T-helper 2 cell treated with Interferon-gamma antibody and Interleukin-4, amounts not matched to agents 100 ng/mL and 5 ng/mL, for 36 hours (primary cell): ENCODE measurements around the gene UNC5C. TPM values are rescaled to one million over a fixed set of nuclear protein-coding genes. Genes with fewer than 3 reads are reported as not detected.

ENCODE experiments used
- intact Hi-C: fragments of 100-400 bp; cut with micrococcal nuclease; formaldehyde crosslinking; loops from one replicate; pipeline ENCODE4 v1.15.1; 2023
- total RNA-seq: library from RNA; stranded (reverse); gene quantifications from 2 replicates; pipeline ENCODE4 v1.2.3, GENCODE V29; 2022

UNC5C gene
- total RNA-seq, 1 donor from 2014 or later = not detected

DNA sequence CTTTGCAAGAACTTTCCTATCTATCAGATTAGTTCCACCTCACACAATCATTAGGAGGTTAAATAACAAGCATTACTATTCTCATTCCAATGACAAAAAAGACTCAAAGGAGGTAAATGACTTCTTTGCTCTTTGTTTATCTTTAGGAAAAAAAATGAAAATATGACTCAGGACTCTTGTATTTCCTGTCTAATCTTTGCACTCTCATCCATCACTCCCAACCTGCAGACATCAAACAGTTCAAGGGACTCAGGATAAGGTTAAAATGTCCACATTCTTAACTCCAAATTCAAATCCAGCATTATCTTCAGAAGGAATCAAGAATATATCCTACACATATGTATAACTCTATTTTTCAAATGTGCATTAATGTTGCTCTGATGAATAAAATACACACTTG is 139.6 kb downstream of the UNC5C start:
- intact Hi-C loops = no loop called here

DNA sequence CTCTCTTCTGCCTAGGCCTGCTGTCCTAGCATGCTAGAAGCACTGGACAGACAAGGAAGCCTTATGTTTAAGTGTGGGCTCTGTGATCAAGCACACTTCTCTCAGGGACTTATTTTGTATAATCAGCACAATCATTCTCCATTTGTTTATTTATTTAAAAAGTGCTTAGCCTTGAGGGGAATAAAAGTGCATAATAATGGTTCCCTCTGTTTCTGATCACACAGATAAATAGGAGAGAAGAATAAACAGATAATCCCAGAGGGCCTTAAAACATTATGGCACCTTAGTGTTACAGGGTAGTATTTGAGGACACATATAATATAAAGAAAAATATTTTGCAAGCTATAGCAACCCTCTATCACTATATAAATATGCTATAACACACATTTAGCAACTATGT is 146.5 kb downstream of the UNC5C start:
- intact Hi-C loops = no loop called here

DNA sequence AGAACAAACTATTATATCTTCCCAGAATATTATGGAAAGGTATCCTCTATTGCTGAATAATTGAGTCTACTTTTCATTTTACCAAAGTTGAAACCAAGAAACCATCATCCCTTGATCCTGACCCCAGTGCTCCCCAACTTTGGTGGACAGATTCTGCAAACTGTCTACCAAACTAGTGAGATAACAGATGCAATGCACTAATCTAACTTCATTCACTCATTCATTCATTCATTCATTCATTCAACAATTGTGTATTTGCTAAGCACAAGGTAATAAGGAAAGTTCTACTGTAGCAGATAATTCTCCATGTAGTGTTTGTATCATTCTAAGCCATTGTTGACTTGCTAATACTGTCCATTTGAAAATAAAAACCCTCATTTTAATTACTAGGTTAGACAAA is 150.6 kb downstream of the UNC5C start:
- intact Hi-C loops = no loop called here

DNA sequence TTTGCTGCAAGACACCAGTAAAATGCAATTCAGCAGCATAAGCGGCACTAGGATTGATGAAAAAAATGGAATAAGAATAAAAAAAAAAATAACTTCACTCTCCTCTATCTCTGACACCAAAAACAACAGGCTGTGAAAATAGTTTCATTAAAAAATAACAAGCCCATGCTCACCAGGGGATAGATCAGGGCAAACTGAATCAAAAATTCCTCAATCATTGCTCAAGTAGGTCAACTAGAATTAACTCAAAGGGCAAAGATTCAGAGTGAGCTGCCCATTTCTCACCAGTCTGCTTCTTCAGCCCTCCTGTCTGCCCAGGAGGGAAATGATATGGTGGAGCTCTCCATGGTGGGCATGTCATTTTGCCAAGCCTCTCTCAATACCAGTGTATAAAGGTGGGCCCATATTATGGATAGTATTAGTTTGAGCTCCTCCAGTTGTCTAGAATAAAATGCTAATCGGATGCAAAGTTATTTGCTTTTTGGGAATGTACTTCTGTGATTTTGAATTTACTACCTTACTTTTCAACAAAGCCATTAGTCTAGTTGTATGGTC is 153.9 kb downstream of the UNC5C start:
- intact Hi-C loops = no loop called here

DNA sequence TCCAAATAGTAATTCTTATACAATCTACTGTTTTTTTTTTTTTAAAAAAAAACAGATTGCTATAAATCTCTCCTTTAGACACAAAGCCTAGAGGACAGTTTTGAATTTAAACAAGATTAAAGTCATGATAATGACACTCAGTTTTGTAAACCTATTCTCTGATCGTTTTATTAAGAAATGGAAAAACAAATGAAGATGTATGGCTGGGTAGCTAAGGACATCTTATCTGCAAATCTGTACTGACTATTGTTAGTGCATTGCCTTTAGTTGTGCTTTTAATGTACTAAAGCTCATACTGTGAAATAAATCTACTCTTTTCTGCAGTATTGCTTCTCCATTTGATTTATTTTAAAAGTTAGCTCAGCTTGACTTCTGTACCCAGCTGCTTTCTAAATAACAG is 155.0 kb downstream of the UNC5C start:
- intact Hi-C loops = no loop called here

DNA sequence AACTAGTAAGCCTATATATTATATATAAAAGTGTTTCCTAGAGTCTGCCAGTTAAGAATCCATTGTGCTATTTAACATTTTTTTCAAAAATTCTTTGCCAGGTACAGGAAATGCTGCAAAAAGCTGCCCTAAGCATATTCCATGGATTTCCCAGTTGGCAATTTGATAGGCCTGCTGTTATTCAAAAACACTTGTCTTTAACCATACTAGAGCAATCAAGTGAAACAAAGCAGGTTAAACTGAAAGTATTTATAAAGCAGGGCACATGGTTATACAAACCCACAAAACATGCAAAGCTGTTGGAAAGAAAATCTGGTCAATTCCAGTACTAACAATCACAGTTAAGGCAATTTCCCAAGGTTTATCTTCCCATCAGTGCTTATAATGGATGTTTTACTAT is 159.9 kb downstream of the UNC5C start:
- intact Hi-C loops = no loop called here

DNA sequence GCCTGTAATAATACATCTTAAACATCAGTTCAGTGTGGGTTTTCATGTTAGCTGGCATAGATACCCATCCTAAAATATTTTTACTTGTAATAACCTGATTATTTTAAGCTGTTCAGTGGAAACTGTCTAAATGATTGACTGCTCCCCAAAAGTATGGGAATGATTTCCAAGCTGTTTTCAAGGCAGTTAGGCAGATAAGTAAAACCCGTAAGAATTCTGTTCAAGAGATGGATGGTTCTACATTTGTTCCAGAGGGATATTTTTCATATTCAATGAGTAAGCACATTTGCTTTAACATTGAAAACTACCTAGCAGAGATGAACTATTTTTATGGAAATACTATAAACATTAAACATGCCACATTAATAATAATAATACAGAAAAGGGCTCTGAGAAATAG is 161.1 kb downstream of the UNC5C start:
- intact Hi-C loops = no loop called here

DNA sequence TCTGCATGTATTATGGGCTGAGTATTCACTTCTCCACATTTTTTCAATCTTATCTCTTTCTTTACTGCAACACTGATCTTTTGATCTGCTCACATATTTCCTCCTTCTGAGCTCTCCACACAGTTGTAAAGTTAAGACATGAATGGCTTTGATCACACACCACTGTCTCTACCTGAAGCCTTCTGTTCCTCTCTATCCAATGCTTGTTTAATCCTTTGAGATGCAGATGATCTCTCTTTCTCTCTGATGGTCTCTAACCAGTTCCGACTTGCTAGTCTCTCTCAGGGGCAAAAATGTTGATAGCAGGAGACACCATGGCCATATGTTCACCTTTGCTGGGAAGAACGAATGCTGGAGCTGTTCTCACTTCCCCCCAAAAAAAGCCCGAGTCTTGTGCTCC is 162.4 kb downstream of the UNC5C start:
- intact Hi-C loops = no loop called here

DNA sequence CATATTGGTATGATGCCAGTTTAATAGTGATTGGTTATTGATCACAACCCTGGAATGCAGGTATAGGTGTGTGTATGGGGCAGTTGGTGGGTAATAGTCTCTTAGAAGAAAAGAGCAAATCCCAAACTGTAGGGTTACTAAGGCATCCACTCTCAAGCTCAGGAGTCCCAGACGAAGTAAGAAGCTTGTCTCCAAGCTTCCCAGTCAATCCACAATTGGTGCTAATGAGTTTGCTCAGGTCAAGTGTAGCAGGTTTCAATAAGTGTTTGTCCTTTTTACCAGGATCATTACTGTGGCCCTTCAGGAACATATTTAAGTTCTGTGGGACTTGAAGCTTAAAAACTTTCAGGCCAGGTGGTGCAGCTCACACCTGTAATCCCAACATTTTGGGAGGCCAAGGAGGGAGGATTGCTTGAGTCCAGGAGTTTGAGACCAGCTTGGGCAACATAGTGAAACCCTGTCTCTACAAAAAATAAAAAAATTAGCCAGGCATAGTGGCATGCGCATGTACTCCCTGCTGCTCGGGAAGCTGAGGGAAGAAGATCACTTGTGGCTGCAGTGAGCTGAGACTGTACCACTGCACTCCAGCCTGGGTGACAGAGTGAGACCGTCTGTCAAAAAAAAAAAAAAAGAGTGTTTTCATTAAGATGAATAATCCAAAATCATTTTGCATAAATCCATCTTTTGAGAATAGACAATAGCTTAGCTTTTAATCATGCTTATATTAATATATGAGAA is 166.8 kb downstream of the UNC5C start:
- intact Hi-C loops = no loop called here

DNA sequence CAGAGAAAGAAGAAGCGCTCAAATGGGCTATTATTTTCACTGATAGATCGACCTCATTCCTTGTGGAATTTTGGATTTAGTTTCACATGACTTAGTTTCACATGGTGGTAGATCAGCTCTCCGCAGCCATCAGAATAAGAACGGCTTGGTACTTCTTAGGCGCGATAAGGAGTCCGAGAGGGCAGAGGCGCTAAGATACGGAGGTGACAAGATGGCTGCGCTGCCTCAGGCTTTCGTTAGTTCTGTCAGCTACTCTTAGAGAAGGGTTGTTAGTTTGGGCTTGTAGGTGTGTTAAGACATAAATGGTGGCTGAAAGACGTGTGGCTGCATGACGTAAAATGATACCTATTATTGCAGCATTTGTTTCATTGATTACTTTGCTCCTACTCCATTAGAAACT is 169.1 kb downstream of the UNC5C start:
- intact Hi-C loops = loop anchor here (10.0 kb wide), 1 partner anchor 215 kb away; no protein-coding TSS in a partner anchor

DNA sequence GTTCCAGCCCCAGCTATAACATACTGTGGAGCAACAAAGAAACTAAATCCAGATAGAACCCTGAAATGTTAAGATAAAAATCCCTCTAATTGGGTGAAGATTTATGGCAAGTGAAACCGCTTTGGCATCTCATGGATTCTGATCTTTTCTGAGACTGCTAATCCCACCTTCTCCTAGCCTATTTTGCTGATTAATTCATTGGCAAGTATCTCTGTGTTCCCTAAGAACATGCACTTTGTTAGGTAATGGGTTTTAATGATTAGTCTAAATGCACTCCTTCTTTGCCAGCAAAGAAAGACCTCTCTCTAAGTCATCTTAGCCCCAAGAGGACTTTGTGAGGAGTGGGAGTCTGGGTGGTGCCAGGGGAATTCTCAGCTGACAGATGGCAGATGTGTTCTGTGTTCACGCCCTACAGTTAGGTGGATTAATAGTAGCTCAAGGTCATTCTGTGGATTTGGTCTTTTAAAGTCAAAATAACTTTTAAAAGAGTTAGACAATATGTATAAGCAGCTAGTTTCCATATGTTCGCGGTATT is 171.3 kb downstream of the UNC5C start:
- intact Hi-C loops = loop anchor here (10.0 kb wide), 1 partner anchor 213 kb away; no protein-coding TSS in a partner anchor

DNA sequence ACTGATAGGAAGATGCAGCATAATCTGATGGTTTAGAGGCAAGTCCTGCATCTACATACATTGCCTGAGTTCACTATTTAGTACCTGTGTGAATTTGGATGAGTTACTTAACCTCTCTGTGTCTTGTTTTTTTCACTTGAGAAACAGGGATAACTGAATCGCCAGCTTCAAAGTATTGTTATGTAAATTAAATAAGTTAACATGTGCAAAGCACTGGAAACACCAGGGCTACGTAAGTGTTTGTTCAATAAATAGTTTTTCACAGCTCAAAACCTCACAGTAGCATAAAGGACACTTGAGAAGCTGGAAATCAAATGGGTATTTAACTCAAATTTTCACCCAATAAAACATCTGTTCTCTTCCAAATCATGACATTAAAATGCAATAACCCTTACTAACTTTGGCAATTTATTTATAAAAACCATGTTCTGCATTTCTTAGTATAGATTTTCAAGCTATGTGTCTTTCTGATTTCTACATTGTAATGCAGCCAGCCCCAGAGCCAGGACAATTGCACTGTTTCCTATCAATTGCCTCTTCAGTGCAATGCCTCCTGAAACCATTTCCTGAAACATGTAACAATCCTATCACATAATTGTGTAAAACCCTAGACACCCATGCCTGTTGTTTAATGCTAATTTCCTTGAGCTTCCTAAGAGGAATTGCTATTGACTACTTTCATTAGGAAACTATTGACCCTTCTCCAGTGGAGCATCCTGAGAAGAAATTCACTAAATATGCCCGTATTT is 177.1 kb downstream of the UNC5C start:
- intact Hi-C loops = loop anchor here (10.0 kb wide), 1 partner anchor 207 kb away; no protein-coding TSS in a partner anchor

DNA sequence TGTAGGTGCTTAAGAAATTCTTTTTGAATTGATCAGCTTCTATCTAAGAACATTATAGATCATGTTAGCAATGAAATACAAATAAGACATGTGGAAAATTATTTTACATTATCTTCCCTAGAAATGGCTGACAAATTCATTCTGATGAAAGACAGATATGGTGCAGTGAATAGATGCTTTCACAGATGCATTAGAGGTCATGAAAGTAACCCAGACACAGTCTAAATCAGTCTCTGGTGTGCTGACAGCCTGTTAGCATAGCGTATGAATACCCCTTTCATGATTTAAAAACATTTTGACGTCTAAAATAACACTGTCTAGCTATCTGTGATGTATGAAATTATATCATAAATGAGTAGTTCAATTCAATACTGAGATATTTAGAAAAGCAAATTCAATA is 180.9 kb downstream of the UNC5C start:
- intact Hi-C loops = no loop called here

DNA sequence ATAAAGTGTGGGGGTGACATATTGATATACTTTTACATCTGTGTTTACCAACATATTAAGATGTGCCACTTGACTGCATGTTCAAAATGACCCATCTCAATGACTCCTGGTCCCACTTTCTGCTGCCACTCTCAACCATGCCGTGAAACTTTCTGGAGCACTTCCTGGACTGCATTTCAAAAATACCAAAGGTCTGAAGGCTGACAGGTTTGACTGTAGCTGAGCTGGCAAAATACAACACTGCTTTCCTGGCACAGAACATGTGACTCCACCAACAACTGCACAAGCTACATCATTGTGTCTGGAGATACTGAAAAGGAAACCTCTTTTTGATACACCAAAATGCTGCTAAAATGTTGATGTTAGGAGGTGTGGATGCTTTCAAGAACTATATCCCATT is 184.8 kb downstream of the UNC5C start:
- intact Hi-C loops = no loop called here

DNA sequence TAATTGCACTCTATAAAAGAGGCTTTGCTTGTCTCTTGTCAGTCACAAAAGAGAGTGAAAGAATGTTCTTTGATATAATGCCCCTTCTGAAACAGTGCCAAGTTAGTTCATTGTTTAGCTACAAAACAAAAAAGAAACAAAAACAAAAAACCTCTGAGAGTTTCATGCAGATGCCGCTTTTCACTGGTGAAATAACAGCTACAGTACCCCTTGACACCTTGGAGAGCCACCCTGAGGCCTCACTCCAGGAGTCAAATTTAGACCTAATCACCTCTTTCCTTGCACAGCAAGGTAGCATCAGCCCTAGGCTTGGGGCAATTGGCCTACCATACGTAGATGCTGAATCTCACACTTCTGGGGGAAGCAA is 185.2 kb downstream of the UNC5C start:
- intact Hi-C loops = no loop called here

DNA sequence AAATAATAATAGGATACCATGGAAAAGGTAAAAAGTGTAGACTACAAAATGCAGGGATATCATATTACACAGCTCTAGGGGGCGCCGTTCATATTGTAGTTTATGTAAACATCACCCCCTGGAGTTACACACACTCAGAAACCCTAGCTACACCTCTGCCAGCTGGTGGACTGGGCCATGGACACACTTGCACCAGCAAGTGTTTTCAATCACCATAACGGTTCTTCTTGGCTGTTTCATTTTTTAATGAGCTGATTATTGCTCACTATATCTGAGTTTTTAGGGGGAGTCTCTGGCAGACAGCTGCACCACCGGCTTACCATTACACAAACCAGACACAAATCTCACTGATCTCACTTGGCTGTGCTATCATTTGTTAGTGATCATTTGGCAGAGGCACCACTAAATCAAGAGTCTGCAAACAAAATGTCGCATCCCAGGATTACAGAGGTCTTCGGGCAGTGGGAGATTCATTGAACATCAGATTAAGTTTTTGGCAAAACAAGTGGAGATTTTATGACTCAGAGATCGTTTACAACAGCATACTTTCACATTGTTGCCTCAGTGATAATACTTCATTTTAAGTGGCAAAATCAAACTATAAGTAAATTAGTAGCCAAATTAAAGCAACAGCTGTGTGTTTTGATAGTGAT is 185.7 kb downstream of the UNC5C start:
- intact Hi-C loops = no loop called here

DNA sequence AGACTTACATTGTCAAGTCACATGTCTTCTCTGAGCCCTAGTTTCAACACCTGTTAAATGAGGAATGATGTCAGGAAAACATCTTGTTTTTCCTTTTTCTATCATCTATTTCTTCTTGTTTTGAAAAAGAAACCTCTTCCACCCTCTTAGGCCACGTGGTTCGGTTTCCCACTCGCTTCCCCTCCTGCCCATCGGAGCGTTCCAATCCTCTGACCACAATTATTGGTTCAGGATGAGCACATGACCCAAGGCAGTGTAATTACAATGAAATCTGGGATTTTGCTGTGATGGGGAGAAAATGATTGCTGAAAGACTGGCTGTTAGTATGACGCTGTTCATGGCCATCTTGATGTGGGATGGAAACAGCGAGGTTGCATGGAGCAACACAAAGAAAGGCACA is 186.7 kb downstream of the UNC5C start:
- intact Hi-C loops = no loop called here

DNA sequence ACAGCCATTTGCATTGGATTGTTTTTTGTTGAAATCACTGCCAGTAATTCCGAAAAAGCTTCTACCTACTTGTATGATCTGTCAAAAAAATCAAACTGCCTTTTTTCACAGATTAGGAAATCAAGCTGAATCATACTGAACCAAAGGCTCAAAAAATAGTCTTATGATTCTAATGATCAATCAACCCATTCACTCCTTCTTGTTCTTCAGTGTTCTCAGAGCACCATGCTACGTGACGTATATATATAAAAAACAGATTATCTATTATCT is 187.1 kb downstream of the UNC5C start:
- intact Hi-C loops = no loop called here

DNA sequence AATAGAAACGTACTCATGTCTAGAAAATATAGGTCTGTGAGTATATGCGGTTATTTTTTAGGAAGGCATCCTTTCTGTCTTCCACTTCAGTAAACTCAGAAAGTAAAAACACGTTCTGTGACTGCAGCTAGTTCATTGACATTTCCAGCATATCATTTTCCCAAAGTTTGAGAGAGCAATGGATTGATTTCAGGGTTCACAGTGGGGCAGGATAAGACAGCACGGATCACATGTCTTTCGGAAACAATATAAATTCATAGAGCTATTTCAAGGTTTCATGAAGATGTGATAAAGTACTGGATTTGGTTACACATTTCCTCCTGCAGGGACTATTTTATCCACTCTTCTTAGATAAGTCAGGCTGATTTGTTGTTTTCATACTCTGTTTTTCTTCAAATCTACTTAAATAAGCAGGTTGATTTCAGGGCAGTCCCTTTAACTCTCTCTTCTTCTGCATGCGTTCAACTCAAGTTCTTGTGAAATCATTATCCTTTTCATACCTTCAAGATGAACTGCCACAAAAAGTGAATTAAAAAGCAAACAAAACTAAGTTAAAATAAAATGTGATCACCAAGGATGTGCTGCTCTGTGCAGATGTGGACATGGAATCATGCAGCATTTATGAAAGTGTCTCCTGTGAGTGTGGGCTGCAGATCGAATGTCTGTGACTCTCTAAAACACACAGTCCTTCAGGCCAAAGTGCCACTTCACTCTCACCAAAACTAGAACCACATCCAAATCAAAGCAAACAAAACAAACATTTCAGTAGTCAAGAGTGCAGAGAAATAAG is 187.7 kb downstream of the UNC5C start:
- intact Hi-C loops = no loop called here

DNA sequence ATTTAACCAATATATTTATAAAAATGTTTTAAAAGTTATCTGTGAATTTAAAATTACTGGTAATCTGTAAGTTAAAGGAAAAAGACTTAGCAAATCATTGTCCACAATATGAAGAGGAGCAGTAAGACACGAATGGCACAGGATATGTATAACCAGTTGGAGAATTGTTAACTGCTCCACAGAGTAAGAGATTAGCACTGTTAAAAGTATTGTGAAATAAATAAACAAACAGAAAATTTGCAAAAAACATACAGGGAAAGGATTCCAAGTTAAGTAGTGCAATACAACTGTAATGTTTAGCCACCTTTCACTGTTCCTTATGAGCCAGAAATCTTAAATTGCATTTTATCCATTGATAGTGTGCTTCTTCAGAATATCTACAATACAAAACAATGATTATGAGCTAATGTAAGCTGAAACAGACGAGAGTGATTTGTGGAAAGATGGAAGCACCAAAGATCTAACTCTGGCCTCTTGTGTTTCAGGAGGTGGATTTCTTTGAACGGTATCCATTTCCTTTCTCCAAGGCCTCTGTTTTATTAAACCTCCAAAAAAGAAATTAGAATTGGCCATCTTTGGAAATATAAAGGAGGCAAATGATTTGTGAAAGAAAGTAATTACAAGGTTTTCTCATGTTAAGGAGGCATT is 188.4 kb downstream of the UNC5C start:
- intact Hi-C loops = no loop called here

DNA sequence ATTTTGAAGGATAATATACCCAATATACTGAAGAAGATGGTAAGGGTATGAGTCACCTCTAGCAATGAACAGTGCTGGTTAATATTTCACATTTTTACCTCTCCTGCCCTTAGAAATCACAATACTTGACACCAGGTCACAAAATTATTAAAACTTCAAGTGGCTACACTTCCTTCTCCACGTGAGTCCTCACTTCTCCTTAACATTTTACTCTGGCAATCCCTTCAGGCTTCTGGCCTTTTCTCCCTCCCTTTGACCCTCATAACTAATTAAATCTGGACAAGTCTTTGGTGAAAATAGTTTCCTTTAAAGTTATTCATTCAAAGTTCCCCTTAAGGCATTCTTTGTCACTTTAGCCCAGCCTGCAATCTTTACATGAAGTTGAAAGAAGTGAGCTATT is 190.4 kb downstream of the UNC5C start:
- intact Hi-C loops = no loop called here
